HG02642 (cell line): ENCODE results near the gene TIMP2.
"Not testable (repeated sequence)": the region's sequence is repeated elsewhere in the genome, so short reads cannot be mapped to it uniquely, and the experiment has no call there.

Experiments used
- ATAC-seq: cut with Tn5 transposase; IDR thresholded peaks from one replicate; pipeline ENCODE4 v1.9.1; 2021; ENCODE audit warnings: mild to moderate bottlenecking; ENCODE audit not compliant: unreplicated experiment, poor library complexity

TIMP2 gene

GRCh38 chr17:78892520-78892919, 32.7 kb downstream of the TIMP2 start:
- ATAC-seq, result no peak

GRCh38 chr17:78892062-78892456, 33.1 kb downstream of the TIMP2 start:
- ATAC-seq, result no peak

GRCh38 chr17:78891406-78892061, 33.7 kb downstream of the TIMP2 start:
- ATAC-seq, result no peak

- no peak for ATAC-seq
Observed at GRCh38 chr17:78890498-78890897, 34.7 kb downstream of the TIMP2 start.

- not testable (repeated sequence) for ATAC-seq
Observed at GRCh38 chr17:78890096-78890495, 35.1 kb downstream of the TIMP2 start.

DNA sequence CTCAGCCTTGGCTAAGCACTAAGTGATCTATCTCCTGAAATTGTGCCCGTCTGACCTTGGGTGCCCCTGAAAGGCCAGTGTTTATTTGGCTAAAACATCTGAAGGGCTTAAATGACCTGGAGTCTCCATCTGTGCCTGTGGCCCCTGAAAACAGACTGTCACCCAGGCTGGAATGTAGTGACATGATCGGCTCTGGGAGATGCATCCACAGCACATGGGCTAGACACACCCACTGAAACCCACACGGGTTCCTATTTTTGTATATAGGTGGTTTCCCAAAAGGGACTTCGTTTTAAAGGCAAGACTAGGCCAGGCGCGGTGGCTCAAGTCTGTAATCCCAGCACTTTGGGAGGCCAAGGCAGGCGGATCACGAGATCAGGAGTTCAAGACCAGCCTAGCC, 35.7 kb downstream of the TIMP2 start:
- no peak for ATAC-seq

- no peak for ATAC-seq
Observed at GRCh38 chr17:78888941-78889518, 36.2 kb downstream of the TIMP2 start.

- no peak for ATAC-seq
Observed at GRCh38 chr17:78886954-78887353, 38.2 kb downstream of the TIMP2 start.

DNA sequence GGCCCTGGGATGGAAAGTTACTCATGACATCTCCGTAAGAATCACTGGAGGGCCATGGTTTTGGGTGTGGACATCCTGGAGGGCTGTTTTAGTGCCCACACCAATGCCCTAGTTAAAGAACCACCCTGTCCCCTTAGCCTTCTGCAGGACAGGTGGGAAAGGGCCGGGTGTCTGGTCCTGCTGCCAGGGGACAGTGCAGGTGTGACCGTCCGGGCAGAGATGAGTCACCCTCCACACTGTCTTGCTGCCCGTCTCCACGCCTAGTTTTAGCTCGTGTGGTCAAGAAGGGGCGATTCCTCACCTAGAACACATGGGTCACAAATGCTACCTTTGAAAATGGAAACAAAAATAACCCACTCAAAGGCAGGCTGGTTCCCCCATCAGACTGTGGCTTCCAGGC, 39.2 kb downstream of the TIMP2 start:
- ATAC-seq, result no peak

DNA sequence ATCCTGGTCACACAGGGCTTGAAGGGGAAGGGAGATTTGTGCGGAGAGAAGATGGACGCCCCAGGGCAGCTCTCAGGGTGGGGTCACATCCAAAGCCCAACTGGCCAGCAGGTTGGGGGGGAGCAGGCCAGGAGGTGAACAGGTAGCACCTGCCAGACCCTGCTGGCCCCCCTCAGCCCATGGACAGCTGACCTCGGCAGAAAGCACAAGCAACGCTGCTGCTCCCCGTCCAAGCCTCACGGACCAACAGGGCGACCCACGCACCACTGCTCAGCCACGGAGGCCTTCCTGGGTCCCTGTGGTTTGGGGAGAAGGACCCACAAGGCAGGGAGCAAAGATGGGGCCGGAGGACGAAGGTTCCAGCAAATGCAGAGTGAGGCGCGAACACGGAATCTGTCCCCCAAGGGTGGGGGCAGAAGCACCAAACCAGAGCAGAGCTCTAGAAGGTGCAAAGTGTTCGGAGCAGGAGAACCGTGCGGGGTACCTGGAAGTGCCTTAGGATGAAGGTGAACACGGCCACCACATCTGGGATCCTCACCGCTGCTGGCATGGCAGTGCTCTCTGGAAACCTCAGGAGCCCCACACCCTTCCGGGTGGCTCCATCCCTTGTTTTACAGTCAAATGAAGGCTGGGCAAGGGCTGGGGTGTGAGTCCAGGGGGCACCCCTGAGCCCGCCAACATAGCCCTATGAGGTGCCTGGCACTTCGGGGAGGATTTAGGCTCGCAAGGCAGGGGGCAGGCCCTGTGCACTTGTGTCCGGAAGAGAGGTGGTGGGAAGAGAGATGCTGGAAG, 40.1 kb downstream of the TIMP2 start:
- ATAC-seq, result no peak

DNA sequence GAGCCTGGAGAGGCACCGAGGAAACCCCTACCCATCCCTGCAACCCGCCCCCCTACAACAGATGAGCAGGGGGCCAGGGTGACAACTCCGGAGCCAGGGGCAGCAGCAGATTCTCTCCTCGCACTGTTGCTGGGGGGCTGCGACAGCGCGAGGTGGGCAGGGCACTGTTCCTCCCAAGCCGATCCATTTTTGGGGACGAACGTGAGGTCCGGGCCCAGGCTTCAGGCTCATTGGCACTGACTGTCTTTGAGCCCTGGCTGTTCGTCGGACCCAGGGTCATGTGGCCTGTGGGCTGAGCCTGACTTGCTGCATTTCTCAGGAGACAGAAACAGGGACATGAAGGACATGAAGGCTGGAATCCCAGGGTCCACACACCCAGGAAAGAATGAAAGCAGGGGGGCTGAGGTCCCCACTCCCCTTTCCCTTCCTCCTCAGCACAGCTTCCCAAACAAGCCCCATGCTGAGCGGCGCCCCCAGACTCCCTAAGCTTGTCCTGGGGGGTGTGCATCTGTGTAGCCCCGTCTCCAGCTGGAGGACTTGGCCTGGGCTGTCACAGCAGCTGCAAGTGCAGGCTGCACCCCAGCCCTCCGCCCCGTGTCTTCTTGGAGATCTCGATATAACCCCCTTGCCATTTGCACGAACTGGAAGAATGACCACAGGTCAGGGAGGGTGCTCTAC, 40.9 kb downstream of the TIMP2 start:
- no peak for ATAC-seq

DNA sequence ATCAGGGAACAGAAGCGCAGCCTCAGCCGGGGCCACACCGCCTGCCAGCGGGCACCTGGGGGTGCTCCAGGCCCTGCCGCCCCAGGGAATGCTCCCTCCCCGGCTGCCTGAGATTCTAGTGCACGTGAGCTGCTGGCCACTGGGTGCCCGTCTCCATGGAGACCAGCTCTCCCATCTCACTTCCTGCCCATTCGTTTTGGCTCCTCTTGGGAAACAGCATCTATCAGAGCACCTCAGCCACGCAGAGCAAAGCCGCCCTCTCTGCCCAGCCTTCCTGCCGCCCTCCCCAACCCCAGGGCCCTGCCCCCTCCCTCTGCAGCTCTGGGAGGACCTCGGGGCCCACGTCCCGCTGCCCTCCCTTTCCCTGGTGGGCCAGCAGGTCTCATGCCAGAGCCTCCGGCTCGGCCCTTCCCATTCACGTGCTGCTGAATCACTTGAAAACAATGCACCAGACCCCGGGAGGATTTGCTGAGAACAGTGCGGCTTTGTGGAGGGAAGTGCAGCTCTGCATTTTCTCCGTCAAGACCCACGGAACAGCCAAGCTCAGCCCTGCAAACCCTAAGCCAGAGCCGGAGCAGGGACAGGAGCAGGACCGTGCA, 41.6 kb downstream of the TIMP2 start:
- no peak for ATAC-seq

DNA sequence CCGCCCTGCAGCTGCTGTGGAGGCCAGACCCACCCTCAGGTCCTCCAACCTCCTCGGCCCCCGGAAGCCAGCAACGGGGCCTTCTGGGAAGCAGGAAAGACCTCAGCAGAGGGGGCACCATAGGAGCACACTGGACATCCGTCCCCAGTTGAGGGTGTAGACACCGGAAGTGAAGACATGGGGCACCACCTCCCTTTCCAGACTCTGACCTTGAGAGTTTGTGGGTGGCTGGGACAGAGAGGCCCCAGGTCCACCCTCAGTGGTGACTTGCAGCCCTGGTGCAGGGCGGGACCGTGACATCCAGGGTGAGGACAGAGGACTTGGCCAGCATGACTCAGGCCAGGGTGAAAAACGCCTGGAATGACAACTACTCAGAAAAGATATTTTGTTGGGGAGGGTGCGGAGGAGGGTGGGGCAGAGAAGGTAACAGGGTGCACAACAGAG, 42.1 kb downstream of the TIMP2 start:
- no peak for ATAC-seq

GRCh38 chr17:78882540-78883088, 42.6 kb downstream of the TIMP2 start:
- no peak for ATAC-seq

- ATAC-seq, result no peak
Observed at GRCh38 chr17:78879635-78880186, 45.5 kb downstream of the TIMP2 start.

- no peak for ATAC-seq
Observed at GRCh38 chr17:78878871-78879527, 46.2 kb downstream of the TIMP2 start.

DNA sequence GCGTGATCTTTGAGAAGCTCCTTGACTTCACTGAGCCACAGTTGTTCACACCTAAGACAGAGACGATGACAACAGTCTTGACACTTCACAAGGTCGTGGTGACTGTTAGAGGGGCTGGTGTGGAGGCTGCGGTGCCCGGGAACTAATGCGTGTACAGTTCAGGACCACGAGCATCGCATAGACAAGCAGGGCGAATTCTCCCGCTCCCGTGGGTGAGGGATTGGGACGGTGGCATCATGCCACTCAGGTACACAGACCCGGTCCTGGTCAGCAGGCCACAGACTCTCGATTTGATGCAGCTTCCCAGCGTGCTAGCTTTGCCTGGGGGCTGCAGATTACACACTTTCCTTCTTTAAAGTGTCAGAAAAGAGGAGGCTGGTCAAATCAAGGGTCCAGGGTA, 46.9 kb downstream of the TIMP2 start:
- no peak for ATAC-seq

DNA sequence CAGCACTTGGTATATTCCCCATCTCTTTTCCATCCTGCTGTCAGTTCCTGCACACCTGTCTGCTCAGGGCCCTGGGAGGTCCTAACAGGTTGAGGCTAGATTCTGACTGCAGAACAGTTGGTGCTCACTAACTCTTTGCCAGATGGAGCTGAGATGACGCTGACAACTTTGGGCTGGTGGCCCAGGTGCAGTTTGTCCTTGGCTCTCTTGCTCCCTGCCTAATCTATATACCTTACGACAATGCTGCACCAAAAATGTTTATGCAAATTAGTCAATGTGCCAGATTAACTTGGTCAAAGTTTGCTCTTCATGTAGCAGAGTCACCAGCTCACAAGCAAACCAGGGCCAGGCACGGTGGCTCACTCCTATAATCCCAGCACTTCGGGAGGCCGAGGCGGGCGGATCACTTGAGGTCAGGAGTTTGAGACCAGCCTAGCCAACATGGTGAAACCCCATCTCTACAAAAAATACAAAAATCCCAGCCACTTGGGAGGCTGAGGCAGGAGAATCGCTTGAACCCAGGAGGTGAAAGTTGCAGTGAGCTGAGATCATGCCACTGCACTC, 48.2 kb downstream of the TIMP2 start:
- ATAC-seq, result not testable (repeated sequence)

- no peak for ATAC-seq
Observed at GRCh38 chr17:78876094-78876597, 49.0 kb downstream of the TIMP2 start.
